ENCODE measurements around the gene OXSM.

The OXSM gene

GRCh38 chr3:25782636-25782937, 7.3 kb upstream of the OXSM start:
- Histone ChIP-seq H3K27me3 (ENCODE audit: control insufficient read depth in 1 of 2, insufficient read depth in 1 of 2, low read length in 2 of 2) (no peaks in the 10 kb centered on the region), H3K4me1 (ENCODE audit: control insufficient read depth, insufficient read depth, low read depth, low read length) (peaks cover 2% of the 10 kb centered on the region), H3K14ac (ENCODE audit: low read length in 2 of 2) (no peak overlapping the region), H3K9me3 (ENCODE audit: control insufficient read depth, low read length) (no peaks in the 10 kb centered on the region), H2BK120ac (ENCODE audit: low read depth, low read length) (no peak overlapping the region), H3K79me1 (replicated peaks; ENCODE audit: low read length, poor library complexity, severe bottlenecking) (peaks cover 13% of the 10 kb centered on the region), H3K36me3 (ENCODE audit: control insufficient read depth in 1 of 2, insufficient read depth in 2 of 2, low read depth in 1 of 2, low read length in 2 of 2) (peaks cover 0 to 9% of the 10 kb centered on the region in 2 experiments), H2AK5ac (ENCODE audit: low read length, severe bottlenecking) (no peak overlapping the region), H3K4me3 (ENCODE audit: insufficient read depth in 1 of 2, low read depth in 1 of 2, low read length in 2 of 2) (peak overlapping the region; percentile 86 to 94), H3K4ac (ENCODE audit: low read depth in 1 of 2, low read length in 2 of 2) (no peak overlapping the region), H3K27ac (ENCODE audit: low read length, poor library complexity, severe bottlenecking) (peak overlapping the region; percentile 54), H4K91ac (ENCODE audit: low read length) (no peak overlapping the region), H2AFZ (ENCODE audit: low read depth, low read length) (peak overlapping the region; percentile 99), H3K9ac (ENCODE audit: low read length) (peak overlapping the region; percentile 86), H2BK5ac (ENCODE audit: low read depth, low read length, poor library complexity, severe bottlenecking) (no peak overlapping the region), H3K23ac (ENCODE audit: low read length in 2 of 2) (no peak overlapping the region), H2BK15ac (ENCODE audit: low read depth, poor library complexity, severe bottlenecking) (no peak overlapping the region), H3K18ac (ENCODE audit: low read depth in 1 of 2, low read length in 2 of 2) (peak overlapping the region in 1 of 2 experiments; percentile 87), H3K4me2 (ENCODE audit: low read length, poor library complexity, severe bottlenecking) (peak overlapping the region; percentile 67), H2BK12ac (ENCODE audit: low read length in 2 of 2) (no peak overlapping the region), H4K8ac (ENCODE audit: low read length) (no peak overlapping the region)
- DNase-seq, result no peak
- WGBS, result 4% methylated on average over 14 of the region's 14 CpGs

- peak within 1 kb of the TSS in 1 of 2 experiments; percentile 86 for H2BK12ac ChIP-seq (ENCODE audit: low read length in 2 of 2)
- DNase-seq, result peak; percentile 80
- peaks cover 13% of the 10 kb centered on the region for H3K79me1 ChIP-seq (replicated peaks; ENCODE audit: low read length, poor library complexity, severe bottlenecking)
- H2BK5ac ChIP-seq (ENCODE audit: low read depth, low read length, poor library complexity, severe bottlenecking), result peak within 1 kb of the TSS; percentile 57
- peak within 1 kb of the TSS; percentile 99 for H2AFZ ChIP-seq (ENCODE audit: low read depth, low read length)
- H3K36me3 ChIP-seq (ENCODE audit: control insufficient read depth in 1 of 2, insufficient read depth in 2 of 2, low read depth in 1 of 2, low read length in 2 of 2), result peaks cover 0 to 4% of the 10 kb centered on the region in 2 experiments
- peak within 1 kb of the TSS; percentile 95 to 97 for H3K18ac ChIP-seq (ENCODE audit: low read depth in 1 of 2, low read length in 2 of 2)
- H3K4me3 ChIP-seq (ENCODE audit: insufficient read depth in 1 of 2, low read depth in 1 of 2, low read length in 2 of 2), result peak within 1 kb of the TSS; percentile 86 to 94
- peak within 1 kb of the TSS; percentile 91 for H4K91ac ChIP-seq (ENCODE audit: low read length)
- WGBS, result 1% methylated on average over 40 of the region's 72 CpGs
- no peaks in the 10 kb centered on the region for H3K9me3 ChIP-seq (ENCODE audit: control insufficient read depth, low read length)
- H3K4me2 ChIP-seq (ENCODE audit: low read length, poor library complexity, severe bottlenecking), result peak within 1 kb of the TSS; percentile 89
- peak within 1 kb of the TSS; percentile 54 for H3K27ac ChIP-seq (ENCODE audit: low read length, poor library complexity, severe bottlenecking)
- peak within 1 kb of the TSS in 1 of 2 experiments; percentile 84 for H3K14ac ChIP-seq (ENCODE audit: low read length in 2 of 2)
- H2AK5ac ChIP-seq (ENCODE audit: low read length, severe bottlenecking), result no peak within 1 kb of the TSS
- no peaks in the 10 kb centered on the region for H3K27me3 ChIP-seq (ENCODE audit: control insufficient read depth in 1 of 2, insufficient read depth in 1 of 2, low read length in 2 of 2)
- H3K4me1 ChIP-seq (ENCODE audit: control insufficient read depth, insufficient read depth, low read depth, low read length), result peaks cover 2% of the 10 kb centered on the region
- H4K8ac ChIP-seq (ENCODE audit: low read length), result peak within 1 kb of the TSS; percentile 69
- peak within 1 kb of the TSS; percentile 93 for H2BK120ac ChIP-seq (ENCODE audit: low read depth, low read length)
- H3K23ac ChIP-seq (ENCODE audit: low read length in 2 of 2), result peak within 1 kb of the TSS in 1 of 2 experiments; percentile 96
- peak within 1 kb of the TSS in 1 of 2 experiments; percentile 69 for H3K4ac ChIP-seq (ENCODE audit: low read depth in 1 of 2, low read length in 2 of 2)
- H2BK15ac ChIP-seq (ENCODE audit: low read depth, poor library complexity, severe bottlenecking), result peak within 1 kb of the TSS; percentile 98
- peak within 1 kb of the TSS; percentile 88 for H3K9ac ChIP-seq (ENCODE audit: low read length)
Observed at GRCh38 chr3:25782938-25783660, 6.8 kb upstream of the OXSM start, which contains the start of gene NGLY1. Gene NGLY1 (minus strand): TSS chr3:25783443. CDS start chr3:25783390, 53 bp downstream.

GRCh38 chr3:25783661-25784512, 6.0 kb upstream of the OXSM start:
- H3K23ac ChIP-seq (ENCODE audit: low read length in 2 of 2), result peak overlapping the region in 1 of 2 experiments; percentile 46
- no peak overlapping the region for H3K27ac ChIP-seq (ENCODE audit: low read length, poor library complexity, severe bottlenecking)
- H2BK120ac ChIP-seq (ENCODE audit: low read depth, low read length), result peak overlapping the region; percentile 93
- H2BK12ac ChIP-seq (ENCODE audit: low read length in 2 of 2), result peak overlapping the region in 1 of 2 experiments; percentile 86
- DNase-seq, result peak; percentile 49
- WGBS, result 33% methylated on average over 25 of the region's 34 CpGs
- peak overlapping the region; percentile 95 to 97 for H3K18ac ChIP-seq (ENCODE audit: low read depth in 1 of 2, low read length in 2 of 2)
- H3K14ac ChIP-seq (ENCODE audit: low read length in 2 of 2), result peak overlapping the region in 1 of 2 experiments; percentile 35
- peak overlapping the region; percentile 88 for H3K9ac ChIP-seq (ENCODE audit: low read length)
- no peak overlapping the region for H2BK5ac ChIP-seq (ENCODE audit: low read depth, low read length, poor library complexity, severe bottlenecking)
- peak overlapping the region; percentile 85 for H2AFZ ChIP-seq (ENCODE audit: low read depth, low read length)
- H4K8ac ChIP-seq (ENCODE audit: low read length), result peak overlapping the region; percentile 68
- H3K9me3 ChIP-seq (ENCODE audit: control insufficient read depth, low read length), result no peaks in the 10 kb centered on the region
- no peak overlapping the region for H3K4ac ChIP-seq (ENCODE audit: low read depth in 1 of 2, low read length in 2 of 2)
- H3K4me2 ChIP-seq (ENCODE audit: low read length, poor library complexity, severe bottlenecking), result peak overlapping the region; percentile 89
- no peaks in the 10 kb centered on the region for H3K27me3 ChIP-seq (ENCODE audit: control insufficient read depth in 1 of 2, insufficient read depth in 1 of 2, low read length in 2 of 2)
- no peaks in the 10 kb centered on the region for H3K36me3 ChIP-seq (ENCODE audit: control insufficient read depth in 1 of 2, insufficient read depth in 2 of 2, low read depth in 1 of 2, low read length in 2 of 2)
- H2BK15ac ChIP-seq (ENCODE audit: low read depth, poor library complexity, severe bottlenecking), result peak overlapping the region; percentile 98
- H3K4me1 ChIP-seq (ENCODE audit: control insufficient read depth, insufficient read depth, low read depth, low read length), result peaks cover 2% of the 10 kb centered on the region
- peaks cover 12% of the 10 kb centered on the region for H3K79me1 ChIP-seq (replicated peaks; ENCODE audit: low read length, poor library complexity, severe bottlenecking)
- H2AK5ac ChIP-seq (ENCODE audit: low read length, severe bottlenecking), result no peak overlapping the region
- H3K4me3 ChIP-seq (ENCODE audit: insufficient read depth in 1 of 2, low read depth in 1 of 2, low read length in 2 of 2), result peak overlapping the region; percentile 85 to 91
- H4K91ac ChIP-seq (ENCODE audit: low read length), result peak overlapping the region; percentile 91

- H3K27me3 ChIP-seq (ENCODE audit: control insufficient read depth in 1 of 2, insufficient read depth in 1 of 2, low read length in 2 of 2), result no peaks in the 10 kb centered on the region
- H3K9me3 ChIP-seq (ENCODE audit: control insufficient read depth, low read length), result no peaks in the 10 kb centered on the region
- H2BK15ac ChIP-seq (ENCODE audit: low read depth, poor library complexity, severe bottlenecking), result no peak overlapping the region
- H3K4me2 ChIP-seq (ENCODE audit: low read length, poor library complexity, severe bottlenecking), result no peak overlapping the region
- DNase-seq, result no peak
- no peak overlapping the region for H3K4me3 ChIP-seq (ENCODE audit: insufficient read depth in 1 of 2, low read depth in 1 of 2, low read length in 2 of 2)
- no peaks in the 10 kb centered on the region for H3K36me3 ChIP-seq (ENCODE audit: control insufficient read depth in 1 of 2, insufficient read depth in 2 of 2, low read depth in 1 of 2, low read length in 2 of 2)
- no peak overlapping the region for H4K8ac ChIP-seq (ENCODE audit: low read length)
- H2AK5ac ChIP-seq (ENCODE audit: low read length, severe bottlenecking), result no peak overlapping the region
- H3K4me1 ChIP-seq (ENCODE audit: control insufficient read depth, insufficient read depth, low read depth, low read length), result peaks cover 2% of the 10 kb centered on the region
- WGBS, result no CpG with 5 or more reads among the region's 1 CpG
- H3K9ac ChIP-seq (ENCODE audit: low read length), result no peak overlapping the region
- H3K23ac ChIP-seq (ENCODE audit: low read length in 2 of 2), result no peak overlapping the region
- H2BK120ac ChIP-seq (ENCODE audit: low read depth, low read length), result no peak overlapping the region
- no peak overlapping the region for H2BK5ac ChIP-seq (ENCODE audit: low read depth, low read length, poor library complexity, severe bottlenecking)
- H2BK12ac ChIP-seq (ENCODE audit: low read length in 2 of 2), result no peak overlapping the region
- no peak overlapping the region for H3K18ac ChIP-seq (ENCODE audit: low read depth in 1 of 2, low read length in 2 of 2)
- H3K27ac ChIP-seq (ENCODE audit: low read length, poor library complexity, severe bottlenecking), result no peak overlapping the region
- no peak overlapping the region for H2AFZ ChIP-seq (ENCODE audit: low read depth, low read length)
- peaks cover 9% of the 10 kb centered on the region for H3K79me1 ChIP-seq (replicated peaks; ENCODE audit: low read length, poor library complexity, severe bottlenecking)
- no peak overlapping the region for H4K91ac ChIP-seq (ENCODE audit: low read length)
- H3K4ac ChIP-seq (ENCODE audit: low read depth in 1 of 2, low read length in 2 of 2), result no peak overlapping the region
- H3K14ac ChIP-seq (ENCODE audit: low read length in 2 of 2), result no peak overlapping the region
Observed at GRCh38 chr3:25784971-25785370, 4.9 kb upstream of the OXSM start.

Measured in mesenchymal stem cell (in vitro differentiated cells and primary cell).